ENCODE data around the gene ZNF800. TPM values are rescaled to one million over a fixed set of nuclear protein-coding genes. Genes with fewer than 3 reads are reported as not detected.

The ZNF800 gene
- total RNA-seq, 1 donor from 2014 or later = 7.1 TPM

- no peak for DNase-seq (ENCODE audit: low read depth in 2 of 2)
Observed at GRCh38 chr7:127348247-127348631, 44.3 kb downstream of the ZNF800 start.

DNA sequence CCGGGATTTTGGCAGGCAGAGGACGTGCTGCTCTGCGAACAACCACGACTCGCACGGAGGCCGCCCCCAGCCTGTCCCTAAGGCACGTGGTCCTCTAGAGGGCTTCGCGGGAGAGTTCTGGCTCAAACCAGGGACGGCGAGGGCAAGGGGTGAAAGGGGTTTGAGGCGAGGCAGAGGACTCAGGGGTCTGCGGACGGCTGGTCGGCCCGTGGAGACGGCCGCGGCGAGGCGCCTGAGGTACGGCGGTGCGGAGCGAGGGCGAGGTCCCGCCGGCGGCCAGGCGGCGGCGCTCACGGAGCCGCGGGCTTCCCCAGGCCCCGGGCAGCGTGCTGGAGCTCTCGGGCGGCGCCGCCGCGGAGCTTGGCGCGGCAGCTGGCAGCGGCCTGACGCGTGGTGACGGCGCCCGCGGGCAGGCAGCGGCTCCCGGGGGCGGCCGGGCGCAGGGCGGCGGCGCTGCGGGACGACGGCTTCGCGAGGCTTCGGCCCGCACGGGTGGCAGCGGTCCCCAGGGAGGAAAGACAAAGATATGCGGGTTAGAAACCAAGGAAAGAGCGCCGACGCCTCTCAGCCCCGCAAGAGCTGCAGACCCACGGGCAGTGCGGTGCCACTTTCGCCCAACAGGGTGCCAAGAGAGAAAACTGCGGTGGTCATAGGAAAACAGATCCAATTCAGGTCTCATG lies 44.8 kb downstream of the ZNF800 start:
- DNase-seq (ENCODE audit: low read depth in 2 of 2) = peak; percentile 32 to 81

DNA sequence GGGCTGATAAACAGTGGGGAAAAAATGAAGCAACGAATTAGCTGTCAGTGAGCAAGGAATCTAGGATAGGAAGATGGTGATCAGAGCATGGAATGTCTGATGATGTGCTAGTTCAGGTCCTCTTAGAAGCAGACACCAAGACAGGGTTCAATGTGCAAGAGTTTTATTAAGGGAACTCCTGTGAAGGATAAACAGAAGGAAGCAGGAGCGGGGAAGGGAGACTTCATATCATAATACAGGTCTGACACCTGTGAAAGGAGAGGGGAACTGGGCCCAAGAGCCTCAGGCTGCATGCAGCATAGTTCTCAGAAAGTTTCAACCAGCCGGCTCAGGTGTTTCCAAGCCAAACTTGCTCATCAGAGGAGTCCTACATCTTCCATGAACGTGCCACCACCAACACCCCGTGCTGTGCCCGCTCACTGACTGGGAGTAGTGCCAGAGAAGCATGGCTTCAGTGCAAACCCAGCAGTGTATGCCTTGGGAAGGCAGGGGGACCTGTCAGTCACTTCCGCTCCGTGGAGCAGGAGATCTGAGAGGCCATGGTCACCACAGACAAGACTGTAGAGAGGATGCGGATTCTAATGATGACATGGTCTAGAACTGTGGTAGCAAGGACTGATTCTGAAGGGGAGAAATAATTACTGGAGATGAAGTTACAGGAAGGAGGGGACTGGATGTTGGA lies 45.8 kb downstream of the ZNF800 start:
- DNase-seq (ENCODE audit: low read depth in 2 of 2) = no peak

DNA sequence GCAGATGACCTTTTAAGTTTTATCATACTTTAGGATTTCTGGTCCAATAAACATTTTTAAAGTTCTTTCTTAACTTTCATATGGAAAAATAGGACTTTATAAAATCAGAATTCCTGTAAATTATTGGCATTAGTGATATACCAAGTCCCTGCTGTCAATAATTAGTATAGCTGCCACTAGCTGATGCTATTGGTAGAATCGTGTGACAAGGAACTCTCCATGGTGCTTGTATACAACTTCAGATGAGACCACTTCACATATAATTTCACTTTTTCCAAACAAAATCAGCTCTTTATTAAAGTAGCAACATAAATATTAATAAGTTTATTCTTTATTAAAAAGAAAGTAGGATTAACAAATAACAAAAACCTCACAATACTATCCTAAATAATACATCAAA lies 49.9 kb downstream of the ZNF800 start:
- DNase-seq (ENCODE audit: low read depth in 2 of 2) = no peak

- no peak for DNase-seq (ENCODE audit: low read depth in 2 of 2)
Observed at GRCh38 chr7:127338122-127338521, 54.4 kb downstream of the ZNF800 start.

DNA sequence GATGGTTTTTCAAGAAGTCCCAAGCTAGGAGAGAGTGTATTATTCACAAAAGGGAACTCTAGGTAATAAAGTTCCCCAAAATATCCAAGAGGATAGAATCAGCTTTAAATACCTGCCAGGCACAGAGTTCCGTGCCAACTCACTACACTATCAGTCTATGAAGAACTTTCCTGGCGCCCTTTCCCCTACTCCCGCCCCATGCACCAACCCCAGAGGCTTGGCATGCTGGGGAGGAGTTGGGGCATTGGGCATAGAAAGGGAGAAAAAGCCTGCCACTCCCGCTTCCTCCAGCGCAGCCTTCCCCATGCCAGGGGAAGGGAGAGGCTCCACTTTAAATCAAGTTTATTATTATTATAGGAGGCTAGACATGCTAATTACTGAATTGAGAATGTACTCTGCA lies 54.9 kb downstream of the ZNF800 start:
- DNase-seq (ENCODE audit: low read depth in 2 of 2) = no peak

GRCh38 chr7:127336458-127336857 lies 56.0 kb downstream of the ZNF800 start:
- no peak for DNase-seq (ENCODE audit: low read depth in 2 of 2)

GRCh38 chr7:127332880-127333279 lies 59.6 kb downstream of the ZNF800 start:
- no peak for DNase-seq (ENCODE audit: low read depth in 2 of 2)

- DNase-seq (ENCODE audit: low read depth in 2 of 2) = no peak
Observed at GRCh38 chr7:127330070-127330469, 62.4 kb downstream of the ZNF800 start.

DNA sequence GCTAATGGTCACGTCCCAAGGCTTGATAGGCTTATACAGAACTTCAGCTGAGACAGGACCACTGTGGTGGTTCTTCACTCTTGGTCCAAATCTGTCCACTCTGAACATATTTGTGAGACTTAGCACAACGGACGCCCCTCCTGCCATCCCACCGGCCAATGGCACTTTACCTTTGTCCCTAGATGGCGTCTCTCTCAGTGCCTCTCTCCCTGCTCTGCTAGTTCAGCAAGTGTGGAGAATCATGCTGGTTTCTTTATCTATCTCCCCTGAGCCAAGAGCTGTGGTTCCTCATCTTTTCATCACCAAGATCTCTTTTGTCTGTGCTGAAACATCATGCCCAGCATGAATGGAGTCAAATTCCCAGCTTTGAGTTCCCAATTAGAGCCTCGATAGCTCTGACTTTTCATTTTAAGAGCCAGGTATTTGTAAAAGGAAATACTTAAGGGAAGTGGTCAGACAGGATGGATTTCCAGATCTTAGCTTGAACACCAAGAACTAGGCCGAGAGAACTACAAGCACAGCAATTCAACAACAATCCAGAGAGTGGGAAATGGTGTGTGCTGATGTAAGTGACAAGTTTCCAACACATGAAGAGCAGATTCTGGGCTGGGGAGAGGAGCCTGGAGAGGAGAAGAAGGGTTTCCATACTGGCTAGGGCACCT lies 69.5 kb downstream of the ZNF800 start:
- no peak for DNase-seq (ENCODE audit: low read depth in 2 of 2)

DNA sequence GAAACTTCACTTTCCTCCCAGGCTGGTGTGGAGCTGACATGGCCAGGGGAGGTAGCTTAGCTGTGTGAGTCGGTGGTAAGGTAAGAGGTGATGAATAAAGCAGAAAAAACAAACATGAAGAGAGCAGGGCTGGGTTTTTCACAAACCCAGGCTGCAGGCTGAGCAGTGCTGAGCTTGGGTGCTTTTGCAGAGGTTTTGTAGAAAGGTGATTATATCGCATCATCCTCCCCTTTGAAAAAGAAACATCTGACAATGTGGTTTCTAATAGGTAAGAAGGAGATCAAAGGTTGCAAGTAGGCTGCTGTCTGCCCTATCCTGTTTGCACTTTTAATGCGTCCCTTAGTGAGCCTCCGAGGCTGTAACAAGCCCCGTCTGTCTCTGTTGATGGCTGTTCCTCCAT lies 70.2 kb downstream of the ZNF800 start:
- no peak for DNase-seq (ENCODE audit: low read depth in 2 of 2)

- no peak for DNase-seq (ENCODE audit: low read depth in 2 of 2)
Observed at GRCh38 chr7:127320974-127321373, 71.5 kb downstream of the ZNF800 start.

Other genes with a start within 250 kb of the ZNF800 start
- under 0.01 TPM in 1 of 2 replicates, not detected in the other for gene GRM8, start 139.8 kb downstream of the ZNF800 start, total RNA-seq
- gene GCC1, start 192.9 kb upstream of the ZNF800 start, total RNA-seq = 15.5 and 18.5 TPM in 2 replicates
- 170 and 179 TPM in 2 replicates for gene ARF5, start 195.7 kb upstream of the ZNF800 start, total RNA-seq
- 0.51 and 0.64 TPM in 2 replicates for gene FSCN3, start 201.0 kb upstream of the ZNF800 start, total RNA-seq
- gene PAX4, start 225.4 kb upstream of the ZNF800 start, total RNA-seq = not detected in 2 replicates